ENCODE data around the gene FRY.

DNA sequence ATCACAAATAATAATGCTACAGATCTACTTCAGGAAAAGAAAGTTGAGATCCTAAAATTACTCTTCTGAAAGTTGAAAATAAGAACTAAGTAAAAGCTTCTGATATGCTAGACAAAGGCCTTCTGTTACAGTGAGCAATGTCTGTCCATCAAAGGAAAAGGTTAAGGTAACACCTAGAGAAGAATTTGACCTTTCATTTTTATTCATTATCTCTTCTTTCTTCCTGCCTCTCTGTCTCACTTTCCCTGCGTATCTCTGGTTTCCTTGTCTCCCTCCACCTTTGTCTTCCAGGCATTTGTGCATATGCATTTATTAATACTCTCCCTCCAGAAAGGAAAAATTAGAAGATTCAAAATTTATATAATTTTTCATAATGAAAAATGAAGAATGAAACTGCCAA lies 234.6 kb downstream of the FRY start:
- TF ChIP-seq EZH2 (IDR thresholded peaks at IDR 0.05; ENCODE audit: borderline replicate concordance, control insufficient read depth, low read depth, low read length) (no peak), SP1 (IDR thresholded peaks at IDR 0.05; ENCODE audit: low read depth, low read length) (no peak), POLR2AphosphoS5 (IDR thresholded peaks at IDR 0.05; ENCODE audit: low read length) (no peak), GABPA (IDR thresholded peaks at IDR 0.05; ENCODE audit: low read depth) (no peak), RUNX3 (IDR thresholded peaks at IDR 0.05; ENCODE audit: low read length) (no peak), NFYB (IDR thresholded peaks at IDR 0.05; ENCODE audit: insufficient read depth, low read depth, low read length) (no peak), CREB1 (IDR thresholded peaks at IDR 0.05; ENCODE audit: low read depth) (no peak), ZZZ3 (IDR thresholded peaks at IDR 0.05; ENCODE audit: control insufficient read depth, insufficient read length, low read depth) (no peak), HCFC1 (IDR thresholded peaks at IDR 0.05; ENCODE audit: low read length) (no peak), JUNB (IDR thresholded peaks at IDR 0.05) (no peak), CBX3 (IDR thresholded peaks at IDR 0.05; ENCODE audit: borderline replicate concordance, low read depth) (no peak)
- TF ChIP-seq, protein P1, sequence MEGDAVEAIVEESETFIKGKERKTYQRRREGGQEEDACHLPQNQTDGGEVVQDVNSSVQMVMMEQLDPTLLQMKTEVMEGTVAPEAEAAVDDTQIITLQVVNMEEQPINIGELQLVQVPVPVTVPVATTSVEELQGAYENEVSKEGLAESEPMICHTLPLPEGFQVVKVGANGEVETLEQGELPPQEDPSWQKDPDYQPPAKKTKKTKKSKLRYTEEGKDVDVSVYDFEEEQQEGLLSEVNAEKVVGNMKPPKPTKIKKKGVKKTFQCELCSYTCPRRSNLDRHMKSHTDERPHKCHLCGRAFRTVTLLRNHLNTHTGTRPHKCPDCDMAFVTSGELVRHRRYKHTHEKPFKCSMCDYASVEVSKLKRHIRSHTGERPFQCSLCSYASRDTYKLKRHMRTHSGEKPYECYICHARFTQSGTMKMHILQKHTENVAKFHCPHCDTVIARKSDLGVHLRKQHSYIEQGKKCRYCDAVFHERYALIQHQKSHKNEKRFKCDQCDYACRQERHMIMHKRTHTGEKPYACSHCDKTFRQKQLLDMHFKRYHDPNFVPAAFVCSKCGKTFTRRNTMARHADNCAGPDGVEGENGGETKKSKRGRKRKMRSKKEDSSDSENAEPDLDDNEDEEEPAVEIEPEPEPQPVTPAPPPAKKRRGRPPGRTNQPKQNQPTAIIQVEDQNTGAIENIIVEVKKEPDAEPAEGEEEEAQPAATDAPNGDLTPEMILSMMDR (IDR thresholded peaks at IDR 0.05 in 2 of 3, conservative IDR thresholded peaks at IDR 0.05 in 1 of 3; ENCODE audit: control insufficient read depth in 2 of 3, extremely low read depth in 1 of 3, insufficient read depth in 1 of 3, low read depth in 3 of 3, low read length in 3 of 3): no peak
- TF ChIP-seq, protein P2, sequence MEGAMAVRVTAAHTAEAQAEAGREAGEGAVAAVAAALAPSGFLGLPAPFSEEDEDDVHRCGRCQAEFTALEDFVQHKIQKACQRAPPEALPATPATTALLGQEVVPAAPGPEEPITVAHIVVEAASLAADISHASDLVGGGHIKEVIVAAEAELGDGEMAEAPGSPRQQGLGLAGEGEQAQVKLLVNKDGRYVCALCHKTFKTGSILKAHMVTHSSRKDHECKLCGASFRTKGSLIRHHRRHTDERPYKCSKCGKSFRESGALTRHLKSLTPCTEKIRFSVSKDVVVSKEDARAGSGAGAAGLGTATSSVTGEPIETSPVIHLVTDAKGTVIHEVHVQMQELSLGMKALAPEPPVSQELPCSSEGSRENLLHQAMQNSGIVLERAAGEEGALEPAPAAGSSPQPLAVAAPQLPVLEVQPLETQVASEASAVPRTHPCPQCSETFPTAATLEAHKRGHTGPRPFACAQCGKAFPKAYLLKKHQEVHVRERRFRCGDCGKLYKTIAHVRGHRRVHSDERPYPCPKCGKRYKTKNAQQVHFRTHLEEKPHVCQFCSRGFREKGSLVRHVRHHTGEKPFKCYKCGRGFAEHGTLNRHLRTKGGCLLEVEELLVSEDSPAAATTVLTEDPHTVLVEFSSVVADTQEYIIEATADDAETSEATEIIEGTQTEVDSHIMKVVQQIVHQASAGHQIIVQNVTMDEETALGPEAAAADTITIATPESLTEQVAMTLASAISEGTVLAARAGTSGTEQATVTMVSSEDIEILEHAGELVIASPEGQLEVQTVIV (IDR thresholded peaks at IDR 0.05; ENCODE audit: borderline replicate concordance, partially characterized antibody): no peak
- TF ChIP-seq, protein P3, sequence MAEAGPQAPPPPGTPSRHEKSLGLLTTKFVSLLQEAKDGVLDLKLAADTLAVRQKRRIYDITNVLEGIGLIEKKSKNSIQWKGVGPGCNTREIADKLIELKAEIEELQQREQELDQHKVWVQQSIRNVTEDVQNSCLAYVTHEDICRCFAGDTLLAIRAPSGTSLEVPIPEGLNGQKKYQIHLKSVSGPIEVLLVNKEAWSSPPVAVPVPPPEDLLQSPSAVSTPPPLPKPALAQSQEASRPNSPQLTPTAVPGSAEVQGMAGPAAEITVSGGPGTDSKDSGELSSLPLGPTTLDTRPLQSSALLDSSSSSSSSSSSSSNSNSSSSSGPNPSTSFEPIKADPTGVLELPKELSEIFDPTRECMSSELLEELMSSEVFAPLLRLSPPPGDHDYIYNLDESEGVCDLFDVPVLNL (IDR thresholded peaks at IDR 0.05; ENCODE audit: low read depth, low read length): no peak
